LNCAP (cell line): ENCODE data around the gene LRRFIP1.

Experiments used
- TF ChIP-seq, protein P1 (sequence below): fragments of 450-650 bp; IDR thresholded peaks from 2 replicates; pipeline ENCODE4 v1.5.1; 2017; ENCODE audit warnings: mild to moderate bottlenecking

The LRRFIP1 gene

DNA sequence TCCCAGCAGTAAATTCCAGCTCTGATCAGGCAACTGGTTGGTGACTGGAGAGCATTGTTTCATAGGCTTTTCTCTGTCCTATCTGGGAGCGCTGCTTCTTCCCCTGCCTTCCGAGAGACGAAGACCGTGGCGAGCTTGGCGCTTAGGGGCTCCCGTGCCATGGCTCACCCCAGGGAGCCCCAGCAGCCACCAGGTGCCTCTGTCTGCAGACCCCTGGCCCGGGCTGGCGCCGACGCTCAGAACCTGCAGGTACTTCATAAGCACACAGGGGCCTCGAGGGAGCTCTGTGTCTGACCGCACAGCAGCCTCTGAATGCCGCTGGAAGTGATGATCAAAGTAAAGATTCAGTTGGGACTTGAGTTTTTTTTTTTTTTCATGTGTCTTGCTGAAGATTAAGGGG is 152.1 kb downstream of the LRRFIP1 start:
- TF ChIP-seq, protein P1, sequence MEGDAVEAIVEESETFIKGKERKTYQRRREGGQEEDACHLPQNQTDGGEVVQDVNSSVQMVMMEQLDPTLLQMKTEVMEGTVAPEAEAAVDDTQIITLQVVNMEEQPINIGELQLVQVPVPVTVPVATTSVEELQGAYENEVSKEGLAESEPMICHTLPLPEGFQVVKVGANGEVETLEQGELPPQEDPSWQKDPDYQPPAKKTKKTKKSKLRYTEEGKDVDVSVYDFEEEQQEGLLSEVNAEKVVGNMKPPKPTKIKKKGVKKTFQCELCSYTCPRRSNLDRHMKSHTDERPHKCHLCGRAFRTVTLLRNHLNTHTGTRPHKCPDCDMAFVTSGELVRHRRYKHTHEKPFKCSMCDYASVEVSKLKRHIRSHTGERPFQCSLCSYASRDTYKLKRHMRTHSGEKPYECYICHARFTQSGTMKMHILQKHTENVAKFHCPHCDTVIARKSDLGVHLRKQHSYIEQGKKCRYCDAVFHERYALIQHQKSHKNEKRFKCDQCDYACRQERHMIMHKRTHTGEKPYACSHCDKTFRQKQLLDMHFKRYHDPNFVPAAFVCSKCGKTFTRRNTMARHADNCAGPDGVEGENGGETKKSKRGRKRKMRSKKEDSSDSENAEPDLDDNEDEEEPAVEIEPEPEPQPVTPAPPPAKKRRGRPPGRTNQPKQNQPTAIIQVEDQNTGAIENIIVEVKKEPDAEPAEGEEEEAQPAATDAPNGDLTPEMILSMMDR: no peak

DNA sequence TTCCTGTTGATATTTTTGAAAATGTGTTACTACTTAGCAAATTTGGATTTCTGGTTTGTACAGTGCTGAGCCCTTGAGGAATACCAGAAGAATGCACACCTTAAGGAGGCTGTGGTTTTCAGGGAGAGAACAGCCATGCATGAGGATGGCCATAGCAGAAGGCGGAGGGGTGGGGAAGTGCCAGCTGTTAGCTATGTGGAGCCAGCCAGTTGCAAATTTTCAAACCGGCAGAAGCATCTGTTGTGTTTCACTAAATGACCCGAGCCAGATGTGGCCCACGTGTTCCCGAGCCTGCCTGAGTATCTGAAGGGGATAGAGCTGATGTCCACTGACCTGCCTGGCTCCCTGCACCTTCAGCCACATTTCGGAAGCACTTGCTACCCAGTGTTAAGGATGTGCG is 154.8 kb downstream of the LRRFIP1 start:
- TF ChIP-seq, protein P1: no peak

DNA sequence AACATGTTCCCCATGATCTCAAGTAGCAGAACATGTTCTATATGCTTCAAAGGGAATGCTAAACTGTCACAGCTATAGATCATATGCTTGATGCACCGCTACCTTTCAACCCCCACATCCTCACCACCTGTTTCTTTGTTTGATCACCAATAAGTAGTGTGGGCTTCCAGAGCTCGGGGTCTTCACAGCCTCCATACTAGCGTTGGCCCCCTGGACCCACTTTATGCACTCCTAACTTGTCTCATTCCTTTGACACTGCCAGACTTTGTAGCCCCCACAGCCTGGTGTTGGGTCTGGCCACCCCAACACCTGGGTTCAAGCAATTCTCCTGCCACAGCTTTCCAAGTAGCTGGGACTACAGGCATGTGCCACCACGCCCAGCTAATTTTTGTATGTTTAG is 159.5 kb downstream of the LRRFIP1 start:
- TF ChIP-seq, protein P1: no peak

DNA sequence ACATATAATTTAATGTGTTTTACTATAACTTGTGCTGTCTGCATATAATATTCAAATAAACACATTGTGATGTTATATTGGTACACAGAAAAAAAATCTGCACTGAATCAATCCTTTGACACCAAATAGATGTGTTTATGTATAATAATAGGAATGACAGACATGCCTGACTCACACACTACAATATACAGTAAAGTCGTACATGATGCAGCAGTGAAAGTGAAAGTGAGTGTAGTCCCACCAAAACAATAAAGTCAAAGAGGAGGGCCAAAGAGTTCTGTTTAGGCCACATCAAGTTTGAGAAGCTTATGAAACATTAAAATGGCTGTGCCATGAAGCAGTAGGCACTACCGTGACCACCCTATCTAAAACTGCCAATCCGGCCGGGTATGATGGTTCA is 163.0 kb downstream of the LRRFIP1 start:
- TF ChIP-seq, protein P1: no peak

DNA sequence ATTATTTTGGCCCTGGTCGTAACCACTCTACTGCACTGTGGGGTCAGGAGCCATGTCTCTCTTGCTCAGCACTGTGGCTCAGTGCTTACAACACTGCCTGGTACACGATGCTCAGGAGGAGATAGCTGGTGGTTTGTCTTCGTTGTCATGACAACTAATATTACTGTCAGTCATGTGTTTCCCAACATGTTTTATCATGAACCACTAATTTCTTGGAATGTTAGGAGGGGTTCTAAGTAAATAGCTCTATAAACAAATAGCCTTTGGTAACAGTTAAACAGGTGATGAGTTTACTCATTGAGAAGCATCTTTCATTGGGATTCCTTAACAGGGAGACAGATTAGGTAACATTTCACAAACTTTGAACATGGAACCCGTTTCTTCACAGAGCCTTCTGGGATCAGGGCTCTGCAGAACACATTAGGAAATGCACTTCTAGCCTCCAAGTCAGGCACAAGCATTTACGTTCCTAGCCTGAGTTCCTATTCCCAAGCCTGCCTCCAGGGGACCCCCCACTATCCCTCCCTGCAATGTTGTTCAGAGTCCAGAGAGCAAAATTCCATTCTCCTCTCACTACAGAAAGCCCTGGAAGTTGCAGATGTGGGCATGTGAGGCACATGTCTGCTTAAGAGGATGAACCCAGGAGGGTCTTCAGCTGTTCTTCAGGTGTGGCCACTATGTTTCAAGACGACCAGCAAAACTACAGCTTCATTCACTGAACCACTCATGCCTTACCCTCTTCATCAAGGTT is 164.8 kb downstream of the LRRFIP1 start:
- TF ChIP-seq, protein P1: no peak

DNA sequence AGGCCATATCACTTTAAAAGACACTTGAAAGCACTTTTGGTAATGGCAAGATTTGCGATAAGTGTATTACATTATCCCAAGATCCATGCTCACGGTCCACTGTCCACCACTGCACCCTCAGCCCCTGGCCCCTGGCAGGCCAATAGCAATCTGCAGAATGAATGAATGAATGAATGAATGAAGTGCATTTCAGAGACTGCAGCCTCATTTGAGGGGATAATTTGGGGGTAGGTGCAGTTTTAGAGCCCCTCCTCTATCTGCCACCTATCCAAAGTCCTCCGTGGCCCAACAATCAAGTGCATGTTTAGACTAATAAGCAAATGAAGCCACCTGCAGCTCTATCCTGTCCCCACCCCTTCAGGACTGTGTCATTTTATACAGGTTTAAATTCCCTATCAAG is 169.9 kb downstream of the LRRFIP1 start:
- TF ChIP-seq, protein P1: no peak

DNA sequence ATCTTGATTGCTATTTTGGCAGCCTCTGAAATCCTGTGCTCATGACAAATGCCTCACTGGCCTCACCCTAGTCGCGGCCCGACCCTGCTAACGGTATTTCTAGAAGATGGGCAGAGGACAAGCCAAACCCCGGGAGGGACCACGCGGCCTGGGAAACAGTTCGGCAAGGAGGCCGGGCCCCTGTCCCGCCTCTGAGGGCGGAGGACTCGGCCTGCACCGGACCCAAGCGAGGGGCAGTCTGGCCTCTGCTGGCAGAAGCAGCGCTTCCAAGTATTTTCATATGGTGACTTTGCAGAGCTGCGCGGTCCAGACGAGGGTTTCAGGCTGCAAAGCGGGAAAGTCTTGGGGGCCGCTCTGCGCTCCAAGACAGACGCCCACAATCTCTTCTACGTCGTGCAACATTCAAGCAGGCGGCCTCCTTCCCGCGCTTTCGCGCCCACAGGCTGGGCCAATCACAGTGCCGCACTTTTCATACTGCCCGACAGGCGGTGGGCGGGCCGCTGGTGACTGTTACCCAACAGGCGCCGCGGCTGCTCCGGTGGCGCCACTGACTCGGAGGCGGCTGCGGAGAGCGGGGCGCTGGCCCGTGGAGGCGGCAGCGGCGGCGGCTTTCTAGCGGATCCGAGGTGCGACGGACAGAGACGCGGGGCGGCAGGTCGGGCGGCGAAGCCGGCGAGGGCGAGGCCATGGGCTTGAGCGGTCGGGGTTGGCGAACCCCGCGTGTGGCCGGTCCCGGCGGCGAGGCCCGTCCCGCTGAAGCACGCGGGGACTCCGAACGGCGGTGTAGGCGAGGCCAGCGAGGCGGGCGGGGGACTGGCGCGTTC is 171.1 kb downstream of the LRRFIP1 start, which contains the start of gene RBM44:
Gene RBM44, plus strand, starts transcription at position 544 of the 824 bp plus-strand sequence. CDS start 14,831 bp downstream, outside the sequence.
- TF ChIP-seq, protein P1: no peak
